GM18502 (cell line): ENCODE results near the gene ANTKMT.

Experiments used
- ATAC-seq: cut with Tn5 transposase; IDR thresholded peaks from one replicate; pipeline ENCODE4 v1.9.1; 2021; ENCODE audit warnings: mild to moderate bottlenecking; ENCODE audit not compliant: unreplicated experiment, poor library complexity

Gene ANTKMT, protein sequence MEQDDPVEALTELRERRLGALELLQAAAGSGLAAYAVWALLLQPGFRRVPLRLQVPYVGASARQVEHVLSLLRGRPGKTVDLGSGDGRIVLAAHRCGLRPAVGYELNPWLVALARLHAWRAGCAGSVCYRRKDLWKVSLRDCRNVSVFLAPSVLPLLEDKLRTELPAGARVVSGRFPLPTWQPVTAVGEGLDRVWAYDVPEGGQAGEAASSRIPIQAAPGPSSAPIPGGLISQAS

DNA sequence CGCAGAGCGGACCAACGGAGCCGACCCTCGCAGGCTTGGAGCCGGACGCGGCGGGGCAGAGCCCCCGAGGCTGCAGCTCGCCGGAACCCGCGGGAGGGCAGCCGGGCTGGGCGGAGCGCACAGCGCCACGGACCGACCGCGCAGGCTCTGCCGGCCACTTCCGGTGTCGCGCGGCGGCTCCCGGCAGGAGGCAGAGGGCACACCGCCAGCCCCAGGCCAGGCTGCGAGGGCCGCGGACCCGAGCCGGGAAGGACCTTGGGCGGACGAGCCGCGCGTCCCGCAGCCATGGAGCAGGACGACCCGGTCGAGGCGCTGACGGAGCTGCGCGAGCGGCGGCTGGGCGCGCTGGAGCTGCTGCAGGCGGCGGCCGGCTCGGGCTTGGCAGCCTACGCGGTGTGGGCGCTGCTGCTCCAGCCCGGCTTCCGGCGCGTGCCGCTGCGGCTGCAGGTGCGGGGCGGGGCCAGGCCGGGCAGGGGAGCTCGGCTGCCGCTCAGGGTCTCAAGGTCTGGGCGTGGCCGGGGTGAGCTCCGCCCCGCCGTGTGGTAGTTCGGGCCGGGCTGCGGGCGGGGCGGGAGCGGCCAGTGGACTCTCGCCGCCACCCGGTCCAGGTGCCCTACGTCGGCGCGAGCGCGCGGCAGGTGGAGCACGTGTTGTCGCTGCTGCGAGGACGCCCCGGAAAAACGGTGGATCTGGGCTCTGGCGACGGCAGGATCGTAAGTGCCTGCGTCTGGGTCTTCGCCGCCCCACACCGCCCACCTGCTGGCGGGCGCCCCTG is at the start of gene ANTKMT:
Gene ANTKMT (plus strand): TSS at position 157 of the 775 bp plus-strand sequence. CDS start 129 bp downstream, at position 286.
- ATAC-seq, result peak; percentile 63

DNA sequence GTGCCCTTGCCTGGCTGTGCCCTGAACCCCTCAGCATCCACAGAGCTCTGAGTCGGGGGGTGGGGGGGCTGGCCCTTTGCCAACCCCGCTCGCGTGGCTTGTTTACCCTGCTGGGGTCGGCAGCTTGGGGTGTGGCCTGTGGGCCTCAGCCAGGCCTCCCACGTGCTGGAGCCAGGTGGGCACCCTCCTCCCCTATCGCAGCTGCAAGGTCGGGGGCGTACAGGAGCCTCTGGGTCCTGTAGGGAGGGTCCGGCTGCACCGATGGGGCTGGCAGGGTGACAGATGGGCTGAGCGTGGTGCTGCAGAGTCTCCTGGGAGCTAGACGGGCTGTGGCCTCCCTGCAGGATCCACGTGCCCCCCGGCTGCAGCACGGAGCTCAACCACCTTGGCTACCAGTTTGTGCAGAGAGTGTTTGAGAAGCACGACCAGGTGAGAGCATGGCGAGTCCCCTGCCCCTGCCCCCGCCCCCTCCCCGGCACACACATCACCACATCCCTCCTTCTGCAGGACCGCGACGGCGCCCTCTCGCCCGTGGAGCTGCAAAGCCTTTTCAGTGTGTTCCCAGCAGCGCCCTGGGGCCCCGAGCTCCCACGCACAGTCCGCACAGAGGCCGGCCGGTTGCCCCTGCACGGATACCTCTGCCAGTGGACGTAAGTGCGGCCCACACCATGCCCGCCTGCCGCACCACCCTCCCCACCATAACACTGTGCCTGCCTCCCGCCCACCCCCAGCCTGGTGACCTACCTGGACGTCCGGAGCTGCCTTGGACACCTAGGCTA is 49.4 kb upstream of the ANTKMT start:
- ATAC-seq, result no peak

DNA sequence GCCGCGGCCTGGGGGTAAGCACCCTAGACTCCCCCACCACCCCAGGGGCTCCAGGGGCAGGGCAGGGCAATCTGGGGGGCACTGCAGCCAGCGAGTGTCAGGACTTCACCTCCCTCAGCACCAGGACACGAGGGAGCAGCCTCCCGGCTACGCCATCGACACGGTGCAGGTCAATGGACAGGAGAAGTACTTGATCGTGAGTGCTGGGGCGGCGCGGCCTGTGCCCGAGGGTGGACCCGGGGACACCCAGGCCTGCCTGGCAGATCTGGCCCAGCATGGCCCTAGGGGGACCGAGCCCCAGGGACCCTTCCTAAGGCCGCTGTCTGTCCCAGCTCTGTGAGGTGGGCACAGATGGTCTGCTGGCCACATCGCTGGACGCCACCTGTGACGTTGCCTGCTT is 48.6 kb upstream of the ANTKMT start:
- ATAC-seq, result no peak

DNA sequence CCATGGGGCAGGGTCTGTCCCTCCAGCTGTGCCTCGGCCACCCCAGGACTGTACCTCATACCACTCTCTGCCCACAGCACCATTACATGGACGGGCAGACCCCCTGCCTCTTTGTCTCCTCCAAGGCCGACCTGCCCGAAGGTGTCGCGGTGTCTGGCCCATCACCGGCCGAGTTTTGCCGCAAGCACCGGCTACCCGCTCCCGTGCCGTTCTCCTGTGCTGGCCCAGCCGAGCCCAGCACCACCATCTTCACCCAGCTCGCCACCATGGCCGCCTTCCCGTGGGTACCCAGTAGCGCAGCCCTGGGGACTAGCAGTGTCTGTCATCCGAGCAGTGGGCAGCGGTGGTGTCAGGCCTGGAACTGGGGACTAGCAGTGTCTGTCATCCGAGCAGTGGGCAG is 48.1 kb upstream of the ANTKMT start:
- no peak for ATAC-seq

DNA sequence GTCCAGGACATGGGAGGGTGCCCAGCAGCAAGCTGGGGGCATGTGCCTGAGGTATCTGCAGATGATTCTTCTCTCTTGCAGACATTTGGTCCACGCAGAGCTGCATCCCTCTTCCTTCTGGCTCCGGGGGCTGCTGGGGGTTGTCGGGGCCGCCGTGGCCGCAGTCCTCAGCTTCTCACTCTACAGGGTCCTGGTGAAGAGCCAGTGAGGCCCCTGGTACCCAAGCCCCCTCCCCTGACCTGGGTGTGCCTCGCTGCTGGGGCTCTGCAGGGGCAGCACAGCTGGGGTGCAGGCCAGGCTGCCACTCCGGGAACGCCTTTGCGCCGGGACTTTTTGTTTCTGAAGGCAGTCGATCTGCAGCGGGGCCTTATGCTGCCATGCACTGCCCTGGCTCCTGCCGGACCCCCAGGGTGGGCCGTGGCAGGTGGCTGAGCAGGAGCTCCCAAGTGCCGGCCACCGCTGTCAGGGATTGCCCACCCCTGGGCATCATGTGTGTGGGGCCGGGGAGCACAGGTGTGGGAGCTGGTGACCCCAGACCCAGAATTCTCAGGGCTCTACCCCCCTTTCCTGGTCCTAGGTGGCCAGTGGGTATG is 47.5 kb upstream of the ANTKMT start:
- ATAC-seq, result no peak

DNA sequence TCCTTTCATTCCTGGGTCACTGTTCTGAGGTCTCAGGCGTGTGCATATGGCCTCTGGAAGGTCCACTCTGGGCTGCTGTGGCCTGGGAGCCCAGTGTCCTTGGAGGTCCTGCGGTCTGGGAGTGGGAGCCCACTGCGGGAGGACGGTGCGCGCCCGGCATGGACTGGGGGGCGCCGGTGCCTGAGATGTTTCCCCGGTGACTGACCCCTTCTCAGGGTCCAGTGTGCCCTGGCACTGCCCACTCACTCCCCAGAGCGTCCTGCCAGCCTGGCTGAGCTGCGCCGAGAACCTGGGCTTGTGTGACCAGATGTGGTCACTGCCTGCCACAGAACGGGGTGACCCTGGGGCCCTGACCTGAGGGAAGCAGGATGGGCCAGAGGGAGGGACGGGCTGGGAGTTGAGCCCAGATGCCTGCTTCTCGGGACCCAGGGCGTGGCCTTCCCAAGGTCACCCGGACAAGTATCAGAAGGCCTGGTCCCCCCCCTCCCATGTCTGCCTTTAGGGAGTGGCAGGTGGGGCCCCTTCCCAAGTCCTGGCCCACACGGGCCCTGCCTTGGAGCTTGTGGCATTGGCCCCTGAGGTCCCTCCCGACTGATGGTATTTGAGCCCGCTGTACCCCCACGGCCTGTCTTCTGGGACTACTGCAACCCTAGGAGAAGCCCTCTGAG is 46.6 kb upstream of the ANTKMT start:
- ATAC-seq, result no peak

DNA sequence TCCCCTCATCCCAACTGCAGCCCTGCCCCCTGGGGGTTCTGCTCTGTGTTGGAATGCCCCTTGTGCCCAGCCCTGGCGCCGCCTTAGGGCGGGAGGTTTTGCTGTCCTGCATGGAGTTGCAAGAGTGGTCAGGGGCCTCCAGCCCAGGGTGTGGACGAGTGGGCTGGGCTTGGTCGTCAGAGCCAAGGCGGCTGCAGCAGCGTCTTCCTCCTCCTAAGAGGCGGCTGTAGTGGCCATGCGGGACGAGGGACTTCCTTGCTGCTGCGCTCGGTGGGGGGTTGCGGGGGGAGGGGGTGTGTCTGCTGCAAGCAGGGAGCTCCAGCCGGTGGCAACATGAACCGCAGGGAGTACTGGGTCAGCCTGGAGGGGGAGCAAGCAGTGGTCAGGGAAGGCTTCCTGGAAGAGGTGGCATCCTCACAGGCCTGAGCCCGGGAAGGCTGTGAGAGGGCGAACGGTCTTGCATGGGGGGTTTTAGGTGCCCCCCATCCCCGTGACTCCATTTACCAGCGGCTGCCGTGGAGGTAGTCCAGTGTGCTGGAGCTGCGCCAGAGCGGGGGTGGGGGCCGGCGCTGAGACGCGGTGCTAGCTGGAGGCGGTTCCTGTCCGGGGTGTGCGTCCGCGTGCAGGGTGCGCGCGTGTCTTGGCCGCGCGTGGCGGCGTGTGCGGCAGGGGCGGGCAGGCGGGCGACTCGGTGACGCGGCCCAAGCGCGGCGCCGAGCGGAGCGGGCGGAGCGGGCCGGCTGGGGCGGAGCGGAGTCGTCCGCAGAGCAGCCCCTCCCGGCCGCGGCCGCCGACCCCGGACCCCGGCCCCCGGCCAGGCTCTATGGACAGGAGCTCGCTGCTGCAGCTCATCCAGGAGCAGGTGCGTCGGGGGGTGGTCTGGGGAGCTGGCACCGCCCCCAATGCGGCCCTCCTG is 45.7 kb upstream of the ANTKMT start, which contains the start of gene RHBDL1:
Gene RHBDL1 (plus strand): TSS at position 704 of the 916 bp plus-strand sequence. CDS start 120 bp downstream, at position 824.
- no peak for ATAC-seq

DNA sequence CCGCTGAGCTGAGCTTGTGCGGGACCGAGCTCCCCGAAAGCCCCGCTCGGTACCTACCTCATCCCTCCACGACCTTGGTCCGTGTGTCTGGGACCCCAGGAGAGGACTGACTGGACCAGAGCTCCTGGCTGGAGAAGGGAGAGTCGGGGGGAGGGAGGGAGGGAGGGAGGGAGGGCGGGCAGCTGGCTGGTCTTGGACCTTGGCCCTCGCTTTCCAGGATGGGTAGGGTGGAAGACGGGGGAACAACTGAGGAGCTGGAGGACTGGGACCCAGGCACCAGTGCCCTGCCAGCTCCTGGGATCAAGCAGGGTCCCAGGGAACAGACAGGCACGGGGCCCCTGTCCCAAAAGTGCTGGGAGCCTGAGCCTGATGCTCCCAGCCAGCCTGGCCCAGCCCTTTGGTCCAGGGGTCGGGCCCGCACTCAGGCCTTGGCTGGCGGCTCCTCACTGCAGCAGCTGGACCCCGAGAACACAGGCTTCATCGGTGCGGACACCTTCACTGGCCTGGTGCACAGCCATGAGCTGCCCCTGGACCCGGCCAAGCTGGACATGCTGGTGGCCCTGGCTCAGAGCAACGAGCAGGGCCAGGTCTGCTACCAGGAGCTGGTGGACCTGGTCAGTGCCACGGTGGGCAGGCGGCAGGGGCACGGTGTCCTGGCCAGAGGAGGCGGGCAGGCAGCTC is 44.9 kb upstream of the ANTKMT start:
- ATAC-seq, result no peak

DNA sequence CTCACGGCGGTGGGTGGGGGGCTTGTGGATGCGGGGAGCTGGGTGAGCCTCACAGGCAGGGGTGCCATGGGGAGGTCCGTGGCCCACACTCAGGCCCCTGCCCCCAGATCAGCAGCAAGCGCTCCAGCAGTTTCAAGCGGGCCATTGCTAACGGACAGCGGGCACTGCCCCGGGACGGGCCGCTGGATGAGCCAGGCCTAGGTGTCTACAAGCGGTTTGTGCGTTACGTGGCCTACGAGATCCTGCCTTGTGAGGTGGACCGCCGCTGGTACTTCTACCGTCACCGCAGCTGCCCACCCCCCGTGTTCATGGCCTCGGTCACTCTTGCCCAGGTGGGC is 44.4 kb upstream of the ANTKMT start:
- ATAC-seq, result no peak

DNA sequence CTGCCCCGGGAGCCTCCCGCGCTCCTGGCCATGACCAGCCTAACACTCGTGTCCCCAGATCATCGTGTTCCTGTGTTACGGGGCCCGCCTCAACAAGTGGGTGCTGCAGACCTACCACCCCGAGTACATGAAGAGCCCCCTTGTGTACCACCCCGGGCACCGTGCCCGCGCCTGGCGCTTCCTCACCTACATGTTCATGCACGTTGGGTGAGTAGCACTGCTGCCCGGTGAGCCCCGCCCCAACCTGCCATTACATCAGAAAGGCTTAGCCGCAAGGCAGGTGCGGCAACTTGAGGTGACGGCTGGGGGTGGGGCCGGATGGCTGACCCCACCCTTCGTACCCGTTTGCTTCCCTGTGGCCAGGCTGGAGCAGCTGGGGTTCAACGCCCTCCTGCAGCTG is 44.0 kb upstream of the ANTKMT start:
- ATAC-seq, result no peak

DNA sequence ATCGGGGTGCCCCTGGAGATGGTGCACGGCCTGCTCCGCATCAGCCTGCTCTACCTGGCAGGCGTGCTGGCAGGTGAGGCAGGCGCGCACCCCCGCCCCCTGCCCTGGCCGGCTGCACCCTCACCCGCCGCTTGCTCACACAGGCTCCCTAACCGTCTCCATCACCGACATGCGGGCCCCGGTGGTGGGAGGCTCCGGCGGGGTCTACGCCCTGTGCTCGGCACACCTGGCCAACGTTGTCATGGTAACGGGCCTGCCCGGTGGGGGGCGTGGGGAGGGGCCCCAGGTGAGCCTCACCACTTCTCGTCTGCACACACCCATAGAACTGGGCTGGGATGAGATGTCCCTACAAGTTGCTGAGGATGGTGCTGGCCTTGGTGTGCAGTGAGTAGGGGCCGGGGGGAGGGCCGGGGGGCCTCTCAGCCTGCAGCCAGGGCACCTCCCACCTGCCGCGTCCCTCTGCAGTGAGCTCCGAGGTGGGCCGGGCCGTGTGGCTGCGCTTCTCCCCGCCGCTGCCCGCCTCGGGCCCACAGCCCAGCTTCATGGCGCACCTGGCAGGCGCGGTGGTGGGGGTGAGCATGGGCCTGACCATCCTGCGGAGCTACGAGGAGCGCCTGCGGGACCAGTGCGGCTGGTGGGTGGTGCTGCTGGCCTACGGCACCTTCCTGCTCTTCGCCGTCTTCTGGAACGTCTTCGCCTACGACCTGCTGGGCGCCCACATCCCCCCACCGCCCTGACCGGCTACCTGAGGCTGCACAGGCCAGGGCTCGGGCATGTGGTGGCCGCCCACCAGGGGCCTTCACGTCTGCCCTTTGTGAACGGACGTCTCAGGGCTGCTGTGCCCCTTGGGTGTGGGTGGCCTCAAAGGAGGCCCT is 43.4 kb upstream of the ANTKMT start:
- no peak for ATAC-seq

DNA sequence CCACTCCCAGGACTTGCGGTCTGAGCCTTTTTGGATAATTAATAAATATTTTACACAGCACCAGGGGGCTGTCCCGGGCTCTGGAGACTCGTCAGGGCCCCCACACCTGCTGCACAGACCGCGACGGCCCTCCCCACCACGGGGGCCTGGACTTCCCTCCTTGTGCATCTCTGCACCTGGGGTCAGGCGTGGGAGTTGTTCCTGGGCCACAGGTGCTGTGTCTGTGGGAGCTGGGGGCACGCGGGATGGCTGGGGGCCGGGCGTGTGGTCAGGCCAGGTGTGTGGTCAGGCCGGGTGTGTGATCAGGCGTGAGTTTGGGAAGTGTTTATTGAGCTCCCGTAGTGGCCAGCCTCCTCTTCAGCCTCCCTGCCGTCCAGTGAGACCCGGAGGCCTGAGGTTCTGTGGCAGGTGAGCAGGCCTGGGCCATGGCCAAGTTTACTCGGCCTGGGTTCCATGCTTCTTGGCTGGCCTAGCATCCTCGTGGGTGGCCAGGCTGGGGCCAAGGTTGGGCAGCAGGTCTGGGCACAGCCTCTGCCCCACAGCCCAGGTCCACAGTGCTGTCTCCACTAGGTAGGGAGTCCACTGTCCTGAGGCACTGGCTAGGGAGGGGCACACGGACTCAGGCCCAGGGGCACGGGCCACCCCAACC is 42.6 kb upstream of the ANTKMT start:
- ATAC-seq, result no peak

DNA sequence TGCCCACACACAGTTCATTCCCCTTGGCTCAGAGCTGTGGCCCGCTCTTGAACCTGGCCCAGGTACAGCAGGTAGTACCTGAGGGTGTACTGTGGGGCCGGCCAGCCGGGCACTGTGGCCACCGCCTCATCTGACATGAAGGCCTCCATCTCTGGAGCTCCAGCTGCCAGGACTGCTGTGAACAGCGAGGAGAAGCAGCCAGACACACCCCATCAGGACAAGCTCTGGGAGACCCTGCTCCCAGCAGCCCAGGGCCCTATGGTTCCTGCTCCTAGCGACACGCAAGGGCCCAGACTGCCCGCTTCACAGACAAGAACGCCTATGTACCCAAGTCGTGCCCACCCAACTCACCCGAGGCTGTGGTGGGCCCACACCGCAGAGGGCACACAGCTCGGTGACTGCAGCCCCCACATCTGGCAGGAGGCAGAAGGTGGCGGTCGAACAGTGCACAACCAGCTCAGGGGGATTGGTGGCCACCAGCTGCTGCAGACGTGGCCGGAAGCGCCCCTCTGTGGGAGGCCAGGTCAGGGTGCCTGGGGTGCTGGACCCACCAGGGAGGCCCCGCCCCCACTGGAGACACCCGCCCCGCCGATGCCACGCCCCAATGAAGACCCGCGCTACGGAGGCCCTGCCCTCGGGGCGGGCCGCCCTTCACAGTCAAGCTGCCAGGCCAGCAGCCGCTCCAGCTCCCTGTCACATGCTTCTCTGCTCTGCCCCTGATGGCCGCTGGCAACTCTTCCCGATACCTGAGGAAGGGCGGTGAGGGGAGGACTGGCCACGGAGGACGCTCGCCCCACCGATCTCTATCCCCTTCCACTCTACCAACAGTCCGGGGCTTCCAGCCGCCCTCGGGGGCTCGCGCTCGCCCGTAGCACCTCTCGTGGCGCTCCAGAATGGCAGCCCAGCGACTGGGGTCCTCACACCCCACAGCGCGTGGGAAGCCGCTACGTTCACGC is 41.8 kb upstream of the ANTKMT start:
- no peak for ATAC-seq

DNA sequence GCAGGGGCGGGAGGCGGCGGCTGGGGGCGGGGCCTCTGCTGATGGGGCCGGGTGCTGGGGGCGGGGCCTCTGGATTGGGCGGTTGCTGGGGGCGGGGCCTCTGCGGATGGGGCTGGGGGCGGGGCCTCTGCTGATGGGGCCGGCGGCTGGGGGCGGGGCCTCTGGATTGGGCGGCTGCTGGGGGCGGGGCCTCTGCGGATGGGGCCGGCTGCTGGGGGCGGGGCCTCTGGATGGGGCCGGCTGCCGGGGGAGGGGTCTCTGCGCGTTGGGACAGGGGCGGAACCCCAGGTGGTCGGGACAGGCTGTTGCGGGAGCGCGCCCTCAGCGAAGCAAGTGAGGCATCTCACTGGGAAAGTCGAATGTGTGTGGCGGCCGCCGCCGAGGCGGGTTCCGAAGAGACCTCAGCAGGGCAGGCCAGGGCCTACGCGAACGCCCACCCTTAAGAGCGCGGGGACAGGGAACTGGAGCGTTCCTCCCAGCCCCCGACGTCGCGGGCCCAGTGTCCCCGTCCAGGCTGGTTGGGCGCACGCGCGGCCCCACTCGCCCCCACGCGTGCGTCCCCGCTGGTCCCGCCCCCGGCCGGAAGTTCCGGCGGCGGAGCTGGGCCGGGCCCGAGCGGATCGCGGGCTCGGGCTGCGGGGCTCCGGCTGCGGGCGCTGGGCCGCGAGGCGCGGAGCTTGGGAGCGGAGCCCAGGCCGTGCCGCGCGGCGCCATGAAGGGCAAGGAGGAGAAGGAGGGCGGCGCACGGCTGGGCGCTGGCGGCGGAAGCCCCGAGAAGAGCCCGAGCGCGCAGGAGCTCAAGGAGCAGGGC is 40.9 kb upstream of the ANTKMT start, which contains the start of gene STUB1:
Gene STUB1 (plus strand): TSS at position 597 of the 811 bp plus-strand sequence. CDS start 116 bp downstream, at position 713.
- ATAC-seq, result peak; percentile 41

DNA sequence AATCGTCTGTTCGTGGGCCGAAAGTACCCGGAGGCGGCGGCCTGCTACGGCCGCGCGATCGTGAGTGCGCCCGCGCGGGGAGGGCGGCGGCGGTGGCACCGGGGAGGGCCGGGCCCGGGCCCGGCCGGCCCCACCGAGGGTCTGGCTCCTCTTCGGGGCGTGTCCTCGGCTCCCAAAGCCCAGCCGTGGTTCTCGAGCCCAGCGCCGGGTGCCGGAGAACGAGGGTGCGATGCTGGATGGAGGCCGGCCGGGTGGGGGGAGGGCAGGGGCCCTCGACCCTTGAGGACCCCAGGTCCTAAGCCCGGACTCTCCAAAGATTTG is 40.4 kb upstream of the ANTKMT start:
- ATAC-seq, result no peak
